Smooth muscle cell (in vitro differentiated cells): Measurements from ENCODE around the gene IRF7. TPM values are rescaled to one million over a fixed set of nuclear protein-coding genes. Genes with fewer than 3 reads are reported as not detected.

Source experiments
- DNase-seq: peaks from one replicate; lab custom pipeline; 2025; ENCODE audit not compliant: unreplicated experiment; lab: John Stamatoyannopoulos, UW
- H2AFZ ChIP-seq: fragments of 200-600 bp; sonication (generic); 2 replicates; pipeline ENCODE4 v1.6.0; 2016; ENCODE audit warnings: antibody characterized with exemption, low read depth, mild to moderate bottlenecking
- H3F3A ChIP-seq: fragments of 200-600 bp; sonication (generic); 2 replicates; pipeline ENCODE4 v1.6.0; 2017; ENCODE audit warnings: antibody characterized with exemption, low read depth
- H3K27ac ChIP-seq: fragments of 200-600 bp; sonication (generic); 2 replicates; pipeline ENCODE4 v1.5.1; 2016; ENCODE audit warnings: low read depth, mild to moderate bottlenecking
- H3K27me3 ChIP-seq: fragments of 200-600 bp; sonication (generic); 2 replicates; pipeline ENCODE4 v1.6.1; 2016; ENCODE audit warnings: low read depth, mild to moderate bottlenecking
- H3K36me3 ChIP-seq: fragments of 200-600 bp; sonication (generic); 2 replicates; pipeline ENCODE4 v1.5.1; 2016; ENCODE audit warnings: low read depth
- H3K4me1 ChIP-seq: fragments of 200-600 bp; sonication (generic); 2 replicates; pipeline ENCODE4 v1.5.1; 2016; ENCODE audit warnings: low read depth
- H3K4me2 ChIP-seq: fragments of 200-600 bp; sonication (generic); 2 replicates; pipeline ENCODE4 v1.6.0; 2016; ENCODE audit warnings: mild to moderate bottlenecking
- H3K4me3 ChIP-seq: fragments of 200-600 bp; sonication (generic); 2 replicates; pipeline ENCODE4 v1.5.1; 2016; ENCODE audit warnings: mild to moderate bottlenecking
- H3K79me2 ChIP-seq: fragments of 200-600 bp; sonication (generic); 2 replicates; pipeline ENCODE4 v1.6.0; 2016; ENCODE audit warnings: low read depth, mild to moderate bottlenecking
- H3K9ac ChIP-seq: fragments of 200-600 bp; sonication (generic); 2 replicates; pipeline ENCODE4 v1.6.0; 2016; ENCODE audit warnings: low read depth
- H3K9me3 ChIP-seq: fragments of 200-600 bp; sonication (generic); replicated peaks from 2 replicates; pipeline ENCODE4 v1.5.1; 2016; ENCODE audit warnings: low read depth
- H4K20me1 ChIP-seq: fragments of 200-600 bp; sonication (generic); 2 replicates; pipeline ENCODE4 v1.6.0; 2016; ENCODE audit warnings: low read depth
- WGBS: methylation state at CpG from one replicate; pipeline ENCODE4 v1.1.7; 2016; ENCODE audit warnings: low lambda C conversion rate; 5-methylcytosine and 5-hydroxymethylcytosine counted together
- polyA plus RNA-seq: library from polyadenylated mRNA; unstranded; fragments of >200 nt; fragmentation: Nextera tagmentation; extraction: Ambion mirVana; gene quantifications from 2 replicates; pipeline ENCODE4 v1.2.1, GENCODE V29; 2016
- total RNA-seq: library from RNA; depleted of rRNA; stranded (reverse); fragments of >200 nt; gene quantifications from 2 replicates; pipeline ENCODE4 v1.2.3, GENCODE V29; 2014
- TF ChIP-seq, protein P1 (sequence below): fragments of 200-600 bp; sonication (generic); IDR thresholded peaks from 2 replicates; pipeline ENCODE4 v1.5.1; 2017; ENCODE audit warnings: borderline replicate concordance, mild to moderate bottlenecking, antibody characterized with exemption; ENCODE audit not compliant: insufficient read depth, poor library complexity, severe bottlenecking

IRF7 gene
- total and polyA plus RNA-seq, 2 experiments from 2014 or later, result 7.1 to 14.3 TPM

GRCh38 chr11:645536-645935, 29.8 kb upstream of the IRF7 start:
- no peaks in the 10 kb centered on the region for H3K27me3 ChIP-seq
- H4K20me1 ChIP-seq, result peaks cover 27% of the 10 kb centered on the region
- H3F3A ChIP-seq, result no peaks in the 10 kb centered on the region
- H3K9ac ChIP-seq, result no peak overlapping the region
- no peak for DNase-seq
- no peak overlapping the region for H3K4me2 ChIP-seq
- H3K9me3 ChIP-seq, result no peaks in the 10 kb centered on the region
- TF ChIP-seq, protein P1, sequence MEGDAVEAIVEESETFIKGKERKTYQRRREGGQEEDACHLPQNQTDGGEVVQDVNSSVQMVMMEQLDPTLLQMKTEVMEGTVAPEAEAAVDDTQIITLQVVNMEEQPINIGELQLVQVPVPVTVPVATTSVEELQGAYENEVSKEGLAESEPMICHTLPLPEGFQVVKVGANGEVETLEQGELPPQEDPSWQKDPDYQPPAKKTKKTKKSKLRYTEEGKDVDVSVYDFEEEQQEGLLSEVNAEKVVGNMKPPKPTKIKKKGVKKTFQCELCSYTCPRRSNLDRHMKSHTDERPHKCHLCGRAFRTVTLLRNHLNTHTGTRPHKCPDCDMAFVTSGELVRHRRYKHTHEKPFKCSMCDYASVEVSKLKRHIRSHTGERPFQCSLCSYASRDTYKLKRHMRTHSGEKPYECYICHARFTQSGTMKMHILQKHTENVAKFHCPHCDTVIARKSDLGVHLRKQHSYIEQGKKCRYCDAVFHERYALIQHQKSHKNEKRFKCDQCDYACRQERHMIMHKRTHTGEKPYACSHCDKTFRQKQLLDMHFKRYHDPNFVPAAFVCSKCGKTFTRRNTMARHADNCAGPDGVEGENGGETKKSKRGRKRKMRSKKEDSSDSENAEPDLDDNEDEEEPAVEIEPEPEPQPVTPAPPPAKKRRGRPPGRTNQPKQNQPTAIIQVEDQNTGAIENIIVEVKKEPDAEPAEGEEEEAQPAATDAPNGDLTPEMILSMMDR, result no peak
- no peak overlapping the region for H3K4me3 ChIP-seq
- H3K27ac ChIP-seq, result no peak overlapping the region
- H3K79me2 ChIP-seq, result no peaks in the 10 kb centered on the region
- no peaks in the 10 kb centered on the region for H3K36me3 ChIP-seq
- H3K4me1 ChIP-seq, result no peaks in the 10 kb centered on the region
- WGBS, result 91% methylated on average over 16 of the region's 16 CpGs
- H2AFZ ChIP-seq, result no peak overlapping the region

GRCh38 chr11:643849-644738, 28.3 kb upstream of the IRF7 start:
- no peaks in the 10 kb centered on the region for H3K36me3 ChIP-seq
- DNase-seq, result no peak
- no peaks in the 10 kb centered on the region for H3K27me3 ChIP-seq
- H3K9me3 ChIP-seq, result no peaks in the 10 kb centered on the region
- H3K4me2 ChIP-seq, result no peak overlapping the region
- no peaks in the 10 kb centered on the region for H3K79me2 ChIP-seq
- peaks cover 8% of the 10 kb centered on the region for H3K4me1 ChIP-seq
- TF ChIP-seq, protein P1, result no peak
- H3K4me3 ChIP-seq, result no peak overlapping the region
- H2AFZ ChIP-seq, result no peak overlapping the region
- no peak overlapping the region for H3K9ac ChIP-seq
- WGBS, result 95% methylated on average over 50 of the region's 50 CpGs
- H3F3A ChIP-seq, result no peaks in the 10 kb centered on the region
- peaks cover 35% of the 10 kb centered on the region for H4K20me1 ChIP-seq
- no peak overlapping the region for H3K27ac ChIP-seq

GRCh38 chr11:643366-643765, 27.6 kb upstream of the IRF7 start:
- Histone ChIP-seq H3K79me2 (no peaks in the 10 kb centered on the region), H3K9ac (no peak overlapping the region), H2AFZ (no peak overlapping the region), H3K36me3 (no peaks in the 10 kb centered on the region), H4K20me1 (peaks cover 42% of the 10 kb centered on the region), H3K4me1 (peaks cover 13% of the 10 kb centered on the region), H3K27ac (no peak overlapping the region), H3K27me3 (no peaks in the 10 kb centered on the region), H3F3A (no peaks in the 10 kb centered on the region), H3K4me3 (no peak overlapping the region), H3K9me3 (no peaks in the 10 kb centered on the region), H3K4me2 (no peak overlapping the region)
- TF ChIP-seq, protein P1, result no peak
- 86% methylated on average over 9 of the region's 9 CpGs for WGBS
- no peak for DNase-seq
